ENCODE results near the gene SRGAP2B. TPM values are rescaled to one million over a fixed set of nuclear protein-coding genes. Genes with fewer than 3 reads are reported as not detected.
"Not testable (repeated sequence)": the region's sequence is repeated elsewhere in the genome, so short reads cannot be mapped to it uniquely, and the experiment has no call there.

The SRGAP2B gene
- total RNA-seq, 1 donor from 2014 or later, result 25.9 TPM

DNA sequence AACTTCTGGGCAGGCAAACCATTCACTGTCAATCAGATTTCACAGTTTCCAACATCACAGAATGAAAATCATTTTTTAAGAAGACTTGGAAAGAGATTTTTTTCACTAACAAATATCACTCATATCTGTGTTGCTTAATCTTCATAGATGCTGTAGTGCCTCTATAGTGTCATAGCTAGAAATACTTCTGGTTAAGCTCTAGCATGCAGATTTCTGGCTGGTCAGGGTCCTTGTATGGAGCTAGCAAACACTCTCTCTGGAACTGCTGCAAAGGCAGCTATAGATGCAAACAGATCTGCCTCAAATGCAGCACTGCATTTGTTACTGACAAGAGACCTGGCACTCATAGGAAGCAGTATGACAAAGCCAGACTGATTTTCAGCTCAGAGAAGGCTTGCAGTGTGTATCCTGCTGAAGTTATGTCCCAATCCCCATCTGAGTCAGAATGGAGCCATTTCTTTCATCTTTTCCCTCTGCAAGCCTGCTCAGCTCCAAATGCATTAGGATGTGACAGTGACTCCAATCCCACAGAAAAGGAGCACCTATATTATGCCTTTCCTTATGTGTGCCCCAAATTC, 99.2 kb downstream of the SRGAP2B start:
- peak; percentile 37 for ATAC-seq

DNA sequence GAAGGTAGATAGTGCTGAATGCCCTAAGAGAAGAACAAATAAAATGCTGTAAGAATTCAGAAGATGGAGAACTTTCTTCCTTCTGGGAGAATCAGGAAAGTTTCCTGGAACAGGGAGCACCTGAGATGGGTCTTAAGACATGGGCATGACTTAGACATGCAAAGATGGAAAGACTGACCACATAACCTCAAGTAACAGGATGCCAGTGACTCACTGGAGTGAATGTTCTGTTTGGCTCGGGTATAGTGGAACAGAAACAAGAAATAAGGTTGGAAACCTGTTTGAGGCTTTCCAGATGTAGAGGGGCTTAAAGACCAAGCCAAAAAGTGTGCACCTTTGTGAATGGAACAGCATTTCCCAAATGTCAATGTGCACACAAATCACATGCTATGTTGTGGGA, 102.2 kb downstream of the SRGAP2B start:
- not testable (repeated sequence) for ATAC-seq

DNA sequence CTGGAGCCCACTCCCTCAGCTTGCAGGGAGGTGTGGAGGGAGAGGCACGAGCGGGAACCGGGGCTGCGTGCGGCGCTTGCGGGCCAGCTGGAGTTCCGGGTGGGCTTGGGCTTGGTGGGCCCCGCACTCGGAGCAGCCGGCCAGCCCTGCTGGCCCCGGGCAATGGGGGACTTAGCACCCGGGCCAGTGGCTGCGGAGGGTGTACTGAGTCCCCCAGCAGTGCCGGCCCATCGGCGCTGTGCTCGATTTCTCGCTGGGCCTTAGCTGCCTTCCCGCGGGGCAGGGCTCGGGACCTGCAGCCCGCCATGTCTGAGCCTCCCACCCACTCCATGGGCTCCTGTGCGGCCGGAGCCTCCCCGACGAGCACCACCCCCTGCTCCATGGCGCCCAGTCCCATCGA, 104.5 kb downstream of the SRGAP2B start:
- ATAC-seq, result not testable (repeated sequence)

DNA sequence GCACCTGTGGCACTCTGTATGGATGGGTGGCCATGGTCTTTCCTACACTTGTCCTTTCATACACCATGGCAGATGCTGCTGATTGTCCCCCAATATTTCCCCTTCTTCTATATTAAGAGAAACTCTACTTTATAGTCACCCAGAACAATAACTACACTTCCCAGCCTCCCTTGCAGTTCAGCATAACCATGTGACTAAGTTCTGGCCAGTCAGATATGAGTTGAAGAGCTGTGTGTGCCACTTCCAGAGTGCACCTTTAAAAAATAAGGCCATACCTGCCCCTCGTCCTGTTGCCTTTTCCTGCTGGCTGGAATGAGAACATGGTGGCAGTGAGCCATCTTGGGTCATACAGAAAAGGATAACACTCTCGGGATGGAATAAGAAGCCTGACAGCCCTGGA, 108.0 kb downstream of the SRGAP2B start:
- ATAC-seq, result not testable (repeated sequence)

GRCh38 chr1:144986171-144986860, 108.8 kb downstream of the SRGAP2B start:
- not testable (repeated sequence) for ATAC-seq

GRCh38 chr1:144985550-144986170, 109.5 kb downstream of the SRGAP2B start:
- ATAC-seq, result not testable (repeated sequence)

- not testable (repeated sequence) for ATAC-seq
Observed at GRCh38 chr1:144982802-144983525, 112.2 kb downstream of the SRGAP2B start.

GRCh38 chr1:144981157-144981556, 114.0 kb downstream of the SRGAP2B start:
- ATAC-seq, result not testable (repeated sequence)

DNA sequence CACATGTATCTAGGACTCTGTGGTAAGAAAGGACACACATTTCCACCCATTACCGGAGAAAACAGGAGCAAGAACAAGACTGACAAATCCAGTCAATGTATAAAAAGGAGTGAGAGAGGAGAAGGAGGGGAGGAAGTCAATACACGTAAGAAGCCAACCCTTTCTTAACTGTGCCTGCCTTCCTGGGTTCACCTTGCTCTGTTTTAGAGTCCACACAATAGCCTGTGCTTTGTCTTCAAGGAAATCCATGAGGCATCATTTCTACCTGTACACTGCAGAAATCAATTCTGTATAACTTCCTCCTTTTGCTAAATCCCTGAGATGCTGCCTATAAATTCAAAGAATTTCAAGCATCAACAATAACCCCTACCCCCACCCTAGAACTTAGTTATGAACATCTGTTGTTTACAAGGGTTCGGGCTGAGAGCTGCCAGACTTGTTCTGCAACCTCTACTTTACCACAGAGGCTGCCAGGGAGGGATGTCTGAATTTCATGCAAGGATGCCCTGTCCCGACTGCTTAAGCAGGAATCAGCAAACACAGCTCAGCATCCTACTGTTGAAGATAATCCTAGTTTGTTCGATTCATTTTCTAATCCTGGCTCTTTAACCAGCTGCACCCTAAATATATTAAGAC, 115.0 kb downstream of the SRGAP2B start:
- peak; percentile 81 for ATAC-seq

GRCh38 chr1:144977856-144978255, 117.3 kb downstream of the SRGAP2B start:
- peak; percentile 89 for ATAC-seq

DNA sequence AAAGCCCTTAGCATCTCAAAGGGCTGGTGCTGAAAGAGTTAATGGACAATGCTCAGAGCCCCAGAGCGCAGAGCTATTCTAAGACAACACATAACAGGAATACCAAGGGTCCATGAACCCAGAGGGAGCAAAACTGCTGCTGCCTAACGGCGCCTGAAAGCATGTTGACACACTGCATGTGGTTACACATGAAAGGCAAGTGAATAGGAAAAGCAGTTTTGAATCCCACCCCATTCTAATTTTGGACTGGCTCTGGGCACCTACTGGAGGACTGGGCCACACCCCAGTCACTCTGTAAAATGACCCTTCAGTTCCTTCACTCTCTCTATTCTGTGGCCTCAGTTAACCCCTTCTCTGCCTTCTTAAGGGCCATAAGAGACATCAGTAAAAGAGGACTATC, 123.2 kb downstream of the SRGAP2B start:
- ATAC-seq, result not testable (repeated sequence)

DNA sequence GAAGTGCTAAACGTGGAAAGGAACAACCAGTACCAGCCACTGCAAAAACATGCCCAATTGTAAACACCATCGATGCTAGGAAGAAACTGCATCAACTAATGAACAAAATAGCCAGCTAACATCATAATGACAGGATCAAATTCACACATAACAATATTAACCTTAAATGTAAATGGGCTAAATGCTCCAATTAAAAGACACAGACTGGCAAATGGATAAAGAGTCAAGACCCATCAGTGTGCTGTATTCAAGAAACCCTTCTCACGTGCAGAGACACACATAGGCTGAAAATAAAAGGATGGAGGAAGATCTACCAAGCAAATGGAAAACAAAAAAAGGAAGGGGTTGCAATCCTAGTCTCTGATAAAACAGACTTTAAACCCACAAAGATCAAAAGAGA, 128.6 kb downstream of the SRGAP2B start:
- not testable (repeated sequence) for ATAC-seq

DNA sequence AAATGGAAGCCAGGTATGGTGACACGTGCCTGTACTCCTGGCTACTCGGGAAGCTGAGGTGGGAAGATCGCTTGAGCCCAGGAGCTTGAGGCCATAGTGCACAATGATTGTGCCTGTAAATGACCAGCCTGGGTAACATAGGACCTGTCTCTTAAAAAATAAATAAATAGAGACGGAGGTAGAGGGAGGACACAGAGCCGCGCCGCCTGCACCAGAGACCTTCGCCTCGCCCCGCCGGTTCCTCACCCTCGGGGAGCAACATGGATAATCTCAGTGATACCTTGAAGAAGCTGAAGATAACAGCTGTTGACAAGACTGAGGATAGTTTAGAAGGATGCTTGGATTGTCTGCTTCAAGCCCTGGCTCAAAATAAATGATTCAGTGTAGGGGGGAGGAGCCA, 130.4 kb downstream of the SRGAP2B start:
- ATAC-seq, result not testable (repeated sequence)

DNA sequence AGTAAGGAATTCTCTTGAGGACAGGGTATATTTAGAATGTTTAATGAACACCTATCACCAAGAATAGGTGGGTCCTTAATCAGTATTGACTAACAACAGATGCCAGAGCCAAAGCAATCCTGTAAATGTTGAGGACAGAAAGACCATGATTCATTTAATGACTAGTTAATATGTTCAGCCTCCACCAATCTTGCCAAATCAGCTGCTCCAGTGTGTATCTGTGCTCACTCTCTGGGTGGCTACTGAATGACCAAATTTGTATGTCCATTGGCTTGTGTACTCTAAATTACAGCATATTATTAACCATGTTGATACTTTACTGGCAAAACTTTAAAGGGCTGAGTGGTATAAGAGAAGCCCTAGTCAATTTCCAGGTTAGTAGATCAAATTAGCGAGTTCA, 130.9 kb downstream of the SRGAP2B start:
- ATAC-seq, result not testable (repeated sequence)

- ATAC-seq, result not testable (repeated sequence)
Observed at GRCh38 chr1:144963571-144963970, 131.6 kb downstream of the SRGAP2B start.

DNA sequence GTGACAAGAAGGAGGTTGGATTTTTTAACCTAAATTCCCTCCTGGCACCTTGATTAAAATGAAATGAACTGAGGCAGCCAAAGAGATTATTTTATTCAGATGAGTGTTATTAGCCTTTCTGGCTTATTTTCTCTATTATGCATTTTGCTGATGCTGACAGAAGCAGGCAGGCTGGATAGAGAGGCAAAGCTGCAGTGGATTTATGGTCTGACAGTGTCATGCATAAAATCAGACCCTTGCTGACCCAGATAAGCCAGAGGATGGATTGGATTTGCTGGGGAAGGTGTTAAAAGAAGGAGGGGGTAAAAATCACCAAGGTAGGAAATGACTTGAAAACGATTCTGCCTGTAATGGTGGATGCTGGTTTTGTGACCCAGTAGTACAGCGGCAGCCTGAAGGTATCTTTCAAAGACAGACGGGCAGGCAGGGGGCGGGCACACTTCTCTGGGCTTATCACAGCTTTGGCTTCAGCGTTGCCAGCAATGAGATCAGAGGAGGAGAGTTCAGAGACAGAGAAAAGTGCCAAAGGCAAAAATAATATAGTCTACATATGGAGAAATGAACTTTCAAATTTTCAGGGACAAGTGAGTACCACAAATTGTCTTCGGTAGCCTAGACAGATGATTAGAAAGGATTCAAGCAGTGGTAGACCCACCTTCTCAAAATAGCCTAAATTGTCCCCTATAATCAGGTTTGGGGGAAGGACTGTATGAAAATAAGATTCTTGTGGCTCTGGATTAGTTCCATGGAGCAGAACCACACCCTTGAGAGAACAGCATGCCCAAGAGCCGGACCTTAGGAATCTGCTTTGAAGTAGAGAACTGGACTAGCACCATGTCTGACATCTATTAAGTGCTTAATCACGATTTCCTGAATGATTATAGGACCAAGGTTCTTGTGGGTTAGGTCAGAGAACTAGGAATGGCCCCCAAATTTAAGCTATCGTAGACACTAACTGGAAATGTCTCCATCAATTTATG, 133.2 kb downstream of the SRGAP2B start:
- not testable (repeated sequence) for ATAC-seq

- ATAC-seq, result not testable (repeated sequence)
Observed at GRCh38 chr1:144960929-144961488, 134.1 kb downstream of the SRGAP2B start.

DNA sequence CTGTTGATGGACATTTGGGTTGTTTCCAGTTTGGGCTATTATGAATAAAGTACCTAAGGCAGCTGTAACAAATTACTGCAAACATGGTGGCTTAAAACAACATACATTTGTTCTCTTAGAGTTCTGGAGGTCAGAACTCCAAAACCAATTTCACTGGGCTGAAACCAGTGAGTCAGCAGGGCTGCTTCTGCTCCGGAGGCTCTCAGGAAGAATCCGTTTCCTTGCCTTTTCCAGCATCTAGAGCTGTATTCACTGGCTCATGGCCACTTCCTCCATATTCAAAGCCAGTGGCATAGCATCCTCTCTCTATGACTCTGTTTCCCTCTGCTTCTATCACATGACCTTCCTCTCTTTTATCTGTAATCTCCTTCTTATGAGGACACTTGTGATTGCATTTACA, 146.7 kb downstream of the SRGAP2B start:
- ATAC-seq, result not testable (repeated sequence)

DNA sequence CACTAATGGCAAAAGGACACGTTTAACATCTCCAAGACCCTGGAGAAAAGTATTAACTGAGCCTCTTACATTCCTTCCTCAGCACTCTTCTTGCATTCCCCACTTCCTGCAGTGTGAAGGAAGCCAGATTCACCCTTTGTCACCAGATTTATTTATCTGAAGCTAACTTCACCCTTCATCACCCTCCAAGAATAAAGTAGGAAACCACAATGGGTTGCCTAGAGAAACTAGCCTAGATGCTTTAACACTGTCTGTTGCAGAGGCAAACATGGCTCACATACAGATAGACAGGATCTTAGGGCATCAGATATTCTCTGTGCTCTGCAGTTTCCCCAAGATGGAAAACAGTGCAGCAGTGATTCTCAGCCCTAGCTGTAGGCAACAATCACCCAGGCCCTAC, 147.6 kb downstream of the SRGAP2B start:
- not testable (repeated sequence) for ATAC-seq

DNA sequence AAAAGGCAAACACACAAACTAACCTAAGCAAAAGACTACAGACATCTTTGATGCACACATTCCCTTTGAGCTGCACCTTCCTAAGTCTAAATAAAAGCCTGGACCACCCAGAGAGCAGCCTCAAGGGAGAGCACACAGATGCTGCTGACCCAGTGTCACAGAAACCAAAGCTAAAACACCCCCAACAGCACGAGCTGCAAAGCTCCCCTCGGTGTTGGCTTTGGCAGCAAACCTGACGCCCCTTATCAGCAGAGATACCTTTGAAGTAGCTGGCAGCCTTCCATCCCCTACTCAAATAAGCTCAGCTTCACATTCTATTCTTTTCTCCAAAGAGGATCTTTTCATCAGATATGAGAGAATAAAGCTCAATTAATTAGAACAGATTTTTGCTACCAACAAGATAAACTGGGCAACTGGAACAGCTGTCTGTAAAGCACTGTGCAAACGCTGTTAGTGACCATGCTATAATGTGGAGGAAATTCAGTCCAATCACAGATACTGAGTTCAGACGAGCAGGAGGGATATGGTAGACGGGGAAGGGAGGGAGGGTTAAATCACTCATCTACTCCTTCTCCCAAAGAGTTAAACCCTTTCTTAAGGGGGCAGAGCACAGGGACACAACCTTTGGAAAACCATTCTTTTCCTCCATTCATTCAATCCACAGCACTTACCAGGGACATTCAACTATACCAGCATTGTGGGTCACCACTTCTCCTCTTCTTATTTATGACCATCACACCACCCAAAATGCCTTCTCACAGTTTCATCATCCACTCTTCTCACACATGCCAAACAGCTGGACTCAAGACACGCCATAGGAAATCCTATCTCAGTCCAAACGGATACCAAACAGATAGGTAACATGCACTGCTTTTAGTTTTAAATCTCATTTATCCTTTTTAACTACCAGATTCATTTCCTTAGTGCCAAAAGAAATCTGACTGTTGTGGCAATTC, 148.3 kb downstream of the SRGAP2B start:
- not testable (repeated sequence) for ATAC-seq

Measured in esophagus mucosa (tissue), 1 donor.